ENCODE measurements around the gene PLD3.

The PLD3 gene

GRCh38 chr19:40315812-40316470 lies 32.6 kb upstream of the PLD3 start:
- Histone ChIP-seq H3K27me3 (ENCODE audit: insufficient read depth, poor library complexity, severe bottlenecking) (no peaks in the 10 kb centered on the region), H3K4me3 (replicated peaks; ENCODE audit: insufficient read depth, low read length) (no peak overlapping the region), H3K27ac (replicated peaks) (no peak overlapping the region)
- TF ChIP-seq REST (IDR thresholded peaks at IDR 0.05; ENCODE audit: insufficient replicate concordance, low read depth) (no peak), POLR2AphosphoS5 (IDR thresholded peaks at IDR 0.05; ENCODE audit: low read depth) (no peak), CTCF (IDR thresholded peaks at IDR 0.05; ENCODE audit: insufficient read depth, low read length) (no peak), SPI1 (IDR thresholded peaks at IDR 0.05; ENCODE audit: borderline replicate concordance, low read depth) (no peak), GABPA (IDR thresholded peaks at IDR 0.05; ENCODE audit: low read depth) (no peak)
- no peak for DNase-seq (ENCODE audit: low read depth in 1 of 2, low spot score in 1 of 2)

GRCh38 chr19:40317338-40317737 lies 31.2 kb upstream of the PLD3 start:
- no peak for TF ChIP-seq SPI1 (IDR thresholded peaks at IDR 0.05; ENCODE audit: borderline replicate concordance, low read depth)
- TF ChIP-seq CTCF (IDR thresholded peaks at IDR 0.05; ENCODE audit: insufficient read depth, low read length) = no peak
- TF ChIP-seq POLR2AphosphoS5 (IDR thresholded peaks at IDR 0.05; ENCODE audit: low read depth) = no peak
- no peak for TF ChIP-seq REST (IDR thresholded peaks at IDR 0.05; ENCODE audit: insufficient replicate concordance, low read depth)
- no peak for TF ChIP-seq GABPA (IDR thresholded peaks at IDR 0.05; ENCODE audit: low read depth)
- no peak for DNase-seq (ENCODE audit: low read depth in 1 of 2, low spot score in 1 of 2)

GRCh38 chr19:40320558-40320935 lies 27.9 kb upstream of the PLD3 start:
- H3K27ac ChIP-seq (replicated peaks) = no peak overlapping the region
- no peaks in the 10 kb centered on the region for H3K27me3 ChIP-seq (ENCODE audit: insufficient read depth, poor library complexity, severe bottlenecking)
- DNase-seq (ENCODE audit: low read depth in 1 of 2, low spot score in 1 of 2) = no peak
- no peak overlapping the region for H3K4me3 ChIP-seq (replicated peaks; ENCODE audit: insufficient read depth, low read length)
- TF ChIP-seq REST (IDR thresholded peaks at IDR 0.05; ENCODE audit: insufficient replicate concordance, low read depth) (no peak), CTCF (IDR thresholded peaks at IDR 0.05; ENCODE audit: insufficient read depth, low read length) (no peak)

More at GRCh38 chr19:40317338-40317737, 31.2 kb upstream of the PLD3 start:
- Histone ChIP-seq H3K4me3 (replicated peaks; ENCODE audit: insufficient read depth, low read length) (no peak overlapping the region), H3K27me3 (ENCODE audit: insufficient read depth, poor library complexity, severe bottlenecking) (no peaks in the 10 kb centered on the region), H3K27ac (replicated peaks) (no peak overlapping the region)

Measured in HL-60 (cell line).